NCI-H2107 treated with DMSO at 0.1 percent for 48 hours (cell line): ENCODE results near the gene COL9A3.

Source experiments
- DNase-seq: peaks from one replicate; lab custom pipeline; 2025; ENCODE audit not compliant: unreplicated experiment; lab: John Stamatoyannopoulos, UW

The COL9A3 gene

DNA sequence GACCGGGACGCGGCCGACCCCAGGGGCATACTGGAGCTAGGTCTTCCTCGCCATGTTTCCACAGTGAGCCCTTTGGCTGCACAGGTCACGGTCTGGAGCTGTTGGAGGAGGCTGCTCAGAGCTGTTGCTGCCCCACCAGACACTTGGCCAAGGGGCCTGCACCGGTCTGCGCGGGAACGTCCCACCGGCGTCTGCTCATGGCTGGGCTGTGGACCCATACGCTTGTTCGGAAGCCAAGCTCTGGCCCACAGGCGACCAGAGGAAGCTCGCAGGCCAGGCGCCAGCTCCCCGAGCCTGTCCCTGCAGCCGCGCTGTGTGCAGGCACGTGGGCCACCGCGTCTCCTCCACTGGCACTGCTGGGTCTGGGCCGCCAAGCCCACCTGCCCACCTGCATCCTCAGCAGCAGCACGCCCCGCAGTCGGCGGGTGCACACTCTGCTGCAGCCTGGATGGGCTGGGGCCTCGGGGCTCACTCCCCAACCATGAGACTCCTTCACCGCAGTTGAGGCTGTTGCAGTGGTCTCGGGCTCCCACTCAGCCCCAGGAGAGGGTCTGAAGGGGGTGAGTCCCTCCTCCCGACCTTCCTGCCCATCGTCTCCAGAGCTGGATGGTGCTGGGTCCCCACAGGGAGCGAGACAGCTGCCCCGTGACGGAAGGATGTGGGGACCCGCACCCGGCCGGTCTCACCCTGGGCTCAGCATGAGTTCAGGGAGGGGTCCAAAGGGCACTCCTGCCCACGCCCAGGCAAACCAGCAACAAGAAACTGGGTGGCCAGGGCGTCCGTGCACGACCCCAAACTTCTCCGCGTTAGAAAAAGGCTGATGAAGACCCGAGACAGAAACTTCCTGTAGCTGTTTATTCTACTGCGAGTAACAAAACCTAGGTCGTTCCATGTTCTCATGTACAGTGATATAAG is 60.3 kb downstream of the COL9A3 start:
- DNase-seq = no peak

DNA sequence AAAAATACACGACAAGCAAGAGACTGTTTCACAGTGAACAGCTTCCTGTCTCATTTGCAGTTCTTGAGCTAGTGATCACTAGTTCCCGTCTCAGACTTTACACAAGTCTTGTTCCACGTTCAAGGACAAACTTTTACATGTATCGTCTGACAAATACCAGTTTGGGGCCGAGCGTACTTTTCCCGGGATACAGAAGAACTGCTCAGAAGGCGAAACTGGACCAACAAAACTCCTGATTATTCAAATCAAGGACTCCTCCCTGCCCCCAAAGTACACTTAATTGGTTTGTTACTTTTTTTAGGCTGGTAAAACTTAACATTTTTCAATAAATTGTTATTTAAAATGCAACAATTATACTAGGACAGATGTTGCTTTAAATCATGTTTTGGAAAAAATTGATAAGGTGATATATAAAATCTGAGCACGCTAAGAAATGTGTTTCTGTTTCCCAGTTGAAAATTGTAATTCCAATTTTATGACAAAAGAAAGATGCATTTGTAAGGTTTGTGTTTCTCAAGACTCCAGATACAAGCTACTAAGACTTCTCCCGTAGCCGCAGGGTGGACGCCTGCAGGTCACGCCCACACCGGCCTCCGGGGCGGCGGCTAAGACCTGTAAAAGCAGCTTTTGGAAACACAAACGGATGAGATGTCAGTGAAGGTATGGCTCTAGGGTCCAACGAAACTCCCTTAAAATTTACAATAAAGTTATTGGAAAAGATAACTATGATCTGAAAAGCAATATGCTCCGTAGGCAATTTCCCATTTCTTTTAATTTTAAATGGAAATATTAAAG is 61.6 kb downstream of the COL9A3 start:
- no peak for DNase-seq

DNA sequence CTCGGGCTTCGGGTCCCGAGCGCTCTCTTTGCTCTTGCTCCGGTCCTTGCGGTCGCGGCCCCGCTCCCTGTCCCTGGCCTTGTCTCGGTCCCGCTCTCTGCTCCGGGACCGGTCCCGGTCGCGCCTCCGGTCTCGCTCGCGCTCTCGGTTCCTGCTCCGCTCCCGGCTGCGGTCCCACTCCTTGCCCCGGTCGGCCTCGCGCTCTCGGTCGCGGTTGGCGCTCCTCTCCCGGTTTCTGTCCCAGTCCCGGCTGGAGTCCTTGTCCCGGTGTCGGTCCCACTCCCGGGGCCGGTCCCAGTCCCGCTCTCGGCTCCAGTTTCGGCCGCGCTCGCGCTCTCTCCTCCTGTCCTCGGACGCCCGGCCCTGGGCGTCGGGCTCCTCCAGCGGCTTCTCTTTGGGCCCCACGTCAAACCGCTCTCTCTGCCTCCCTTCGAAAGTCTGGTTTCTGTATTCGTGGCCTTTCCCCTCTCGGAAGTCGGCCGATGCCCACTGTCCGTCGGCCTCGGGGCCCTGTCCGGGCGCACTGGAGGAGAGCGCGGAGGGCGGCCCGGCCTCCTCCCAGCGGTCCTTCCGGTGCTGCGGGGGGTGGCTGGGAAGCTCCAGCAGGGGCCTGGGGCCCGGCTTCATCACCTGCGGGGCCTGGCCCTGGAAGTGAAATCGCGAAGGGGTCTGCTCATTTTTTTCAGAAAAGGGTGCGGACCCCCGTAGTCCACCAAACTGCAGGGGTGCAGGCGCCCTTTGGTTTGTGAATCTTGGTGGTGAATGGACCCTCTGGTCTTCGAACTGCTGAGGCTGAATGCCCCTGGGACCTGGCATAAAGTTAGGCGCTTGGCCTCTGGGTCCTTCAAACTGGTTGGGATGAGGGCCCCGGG is 62.7 kb downstream of the COL9A3 start:
- DNase-seq = no peak

DNA sequence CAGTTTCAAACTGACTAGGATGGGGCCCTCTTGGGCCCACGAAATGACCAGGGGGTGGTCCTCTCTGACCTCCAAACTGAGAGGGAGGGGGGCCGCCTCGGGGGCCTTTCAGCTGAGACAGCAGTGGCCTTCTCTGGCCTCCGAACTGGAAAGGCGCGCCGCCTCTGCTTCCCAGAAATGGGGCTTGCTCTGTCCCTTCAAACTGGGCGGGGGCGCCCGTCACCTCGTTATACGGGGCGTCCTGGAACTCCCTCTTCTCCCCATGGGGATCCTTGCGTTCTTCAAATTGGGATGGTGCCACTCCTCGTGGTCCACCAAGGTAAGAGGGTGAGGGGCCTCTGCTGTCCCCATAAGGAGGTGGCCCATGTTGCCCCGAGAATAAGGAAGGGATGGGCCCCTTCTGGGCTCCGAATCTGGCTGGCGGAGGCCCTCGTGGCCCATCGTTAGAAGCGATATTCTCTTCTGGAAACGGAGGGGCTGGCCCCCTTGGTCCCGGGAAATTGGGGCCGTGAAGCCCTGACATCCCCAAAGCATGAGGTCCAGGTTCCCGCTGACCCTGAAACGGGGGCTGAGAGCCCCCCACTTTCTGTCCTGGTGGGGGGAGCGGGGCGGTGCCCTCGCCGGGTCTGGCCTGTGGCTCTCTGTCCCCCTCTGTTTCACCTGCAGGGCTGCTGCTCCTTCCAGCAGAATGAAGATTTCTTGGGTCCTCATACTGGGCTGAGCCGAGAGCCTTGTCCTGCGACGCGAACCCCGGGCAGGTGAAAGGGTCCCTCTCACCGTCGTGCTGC is 63.5 kb downstream of the COL9A3 start:
- DNase-seq = no peak

DNA sequence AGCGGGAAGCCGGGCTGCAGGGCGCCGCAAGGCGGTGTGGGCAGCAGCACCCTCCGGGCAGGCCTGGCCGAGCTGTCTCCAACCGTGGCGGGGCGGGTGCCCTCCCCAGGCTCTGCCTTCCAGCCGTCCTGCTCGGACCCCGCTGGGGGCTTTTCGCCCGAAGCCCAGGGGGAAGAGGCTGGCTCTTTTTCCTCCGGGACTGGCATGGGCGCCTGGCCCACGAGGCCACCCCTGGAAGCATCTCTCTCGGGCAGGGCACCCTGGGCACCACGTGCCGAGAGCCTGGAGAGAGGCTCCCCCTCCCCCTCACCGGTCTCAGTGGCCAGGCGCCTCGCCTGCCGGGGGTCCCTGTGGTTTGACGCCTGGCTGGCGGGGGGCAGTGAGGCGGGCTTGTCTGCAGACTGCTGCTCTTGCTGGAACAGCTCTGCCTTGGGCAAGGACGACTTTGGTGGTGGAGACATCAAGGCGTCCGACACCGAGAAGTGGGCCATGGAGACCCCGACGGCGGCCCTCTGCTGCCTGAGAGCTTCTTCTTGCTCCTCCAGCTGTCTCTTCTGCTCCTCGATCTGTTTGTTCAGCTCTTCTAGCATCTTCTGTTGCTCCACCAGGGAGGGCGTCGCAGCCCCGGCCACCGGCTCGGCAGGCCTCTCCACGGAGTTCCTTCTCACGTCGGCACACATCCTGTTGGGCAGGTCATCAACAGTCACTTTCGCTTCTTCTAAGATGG is 64.2 kb downstream of the COL9A3 start:
- DNase-seq = no peak

DNA sequence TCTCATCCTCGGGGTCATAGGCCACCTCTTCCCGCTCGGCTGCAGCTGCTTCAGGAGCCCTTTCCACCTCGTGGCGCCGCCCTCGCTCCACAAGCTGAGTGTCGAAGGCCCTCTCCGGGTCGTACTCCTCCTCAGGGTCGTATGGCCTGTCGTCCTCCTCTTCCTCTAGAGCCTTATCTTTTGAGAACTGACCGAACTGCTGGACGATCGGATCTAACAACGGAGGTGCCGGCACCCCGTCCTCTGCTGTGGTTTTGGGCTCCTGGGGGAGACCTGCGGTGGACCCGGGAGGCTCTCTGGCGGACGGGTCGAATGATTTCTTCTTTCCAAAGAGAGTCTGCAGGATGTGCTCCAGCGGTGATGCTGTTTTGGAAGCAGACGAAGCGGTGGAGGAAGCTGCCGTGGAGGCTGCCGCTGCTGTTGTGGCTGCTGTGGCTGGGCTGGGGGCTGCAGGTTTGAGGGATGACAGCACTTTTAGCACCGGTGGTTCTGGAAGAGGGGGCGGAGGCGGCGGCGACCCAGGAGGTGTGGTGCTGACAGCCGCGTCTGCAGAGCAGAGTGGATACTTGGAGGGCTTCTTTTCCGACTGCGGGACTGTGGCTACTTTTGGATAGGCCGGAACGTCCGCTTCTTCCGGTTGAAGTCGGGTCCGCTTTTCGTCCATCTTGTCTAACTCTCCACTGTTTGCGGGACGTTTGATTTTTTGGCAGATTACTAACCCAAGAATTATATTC is 65.0 kb downstream of the COL9A3 start:
- DNase-seq = no peak

DNA sequence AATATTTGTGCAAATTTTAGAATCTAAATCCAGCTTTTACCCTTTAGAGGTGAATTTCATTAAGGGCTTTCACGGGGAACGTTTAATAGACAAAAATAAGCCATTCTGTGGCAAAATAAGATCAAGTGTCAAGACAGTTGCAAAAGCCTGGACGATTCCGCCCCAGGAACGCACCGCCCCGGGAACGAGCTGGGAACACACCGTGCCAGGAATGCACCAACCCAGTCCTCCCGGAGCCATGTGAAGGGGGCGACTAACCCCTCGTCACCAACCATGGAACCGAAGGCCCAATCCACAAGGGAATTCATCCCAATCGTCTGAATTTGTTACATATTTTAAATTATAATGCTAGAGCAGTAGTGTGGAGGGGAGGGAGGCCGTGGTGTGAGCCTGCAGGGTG is 65.6 kb downstream of the COL9A3 start:
- DNase-seq = no peak

DNA sequence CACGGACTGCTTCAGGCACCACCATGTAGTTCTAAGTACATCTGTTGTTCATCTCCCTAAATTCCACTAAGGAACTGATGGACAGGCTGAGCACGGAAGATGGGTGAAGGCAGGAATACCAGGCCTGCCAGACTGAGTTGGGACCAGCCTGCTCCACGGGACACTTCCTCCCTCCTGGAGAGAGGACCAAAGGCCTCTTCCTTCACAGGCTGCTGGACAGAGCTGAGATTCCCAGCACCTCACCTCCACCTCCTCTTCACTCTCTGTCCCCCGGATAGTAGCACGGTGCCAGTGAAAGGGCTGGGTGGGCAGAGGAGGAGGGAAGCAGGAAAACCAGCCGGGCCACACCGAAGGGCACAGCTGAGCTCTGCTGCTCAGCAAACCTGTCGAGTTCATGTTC is 67.7 kb downstream of the COL9A3 start:
- DNase-seq = no peak

DNA sequence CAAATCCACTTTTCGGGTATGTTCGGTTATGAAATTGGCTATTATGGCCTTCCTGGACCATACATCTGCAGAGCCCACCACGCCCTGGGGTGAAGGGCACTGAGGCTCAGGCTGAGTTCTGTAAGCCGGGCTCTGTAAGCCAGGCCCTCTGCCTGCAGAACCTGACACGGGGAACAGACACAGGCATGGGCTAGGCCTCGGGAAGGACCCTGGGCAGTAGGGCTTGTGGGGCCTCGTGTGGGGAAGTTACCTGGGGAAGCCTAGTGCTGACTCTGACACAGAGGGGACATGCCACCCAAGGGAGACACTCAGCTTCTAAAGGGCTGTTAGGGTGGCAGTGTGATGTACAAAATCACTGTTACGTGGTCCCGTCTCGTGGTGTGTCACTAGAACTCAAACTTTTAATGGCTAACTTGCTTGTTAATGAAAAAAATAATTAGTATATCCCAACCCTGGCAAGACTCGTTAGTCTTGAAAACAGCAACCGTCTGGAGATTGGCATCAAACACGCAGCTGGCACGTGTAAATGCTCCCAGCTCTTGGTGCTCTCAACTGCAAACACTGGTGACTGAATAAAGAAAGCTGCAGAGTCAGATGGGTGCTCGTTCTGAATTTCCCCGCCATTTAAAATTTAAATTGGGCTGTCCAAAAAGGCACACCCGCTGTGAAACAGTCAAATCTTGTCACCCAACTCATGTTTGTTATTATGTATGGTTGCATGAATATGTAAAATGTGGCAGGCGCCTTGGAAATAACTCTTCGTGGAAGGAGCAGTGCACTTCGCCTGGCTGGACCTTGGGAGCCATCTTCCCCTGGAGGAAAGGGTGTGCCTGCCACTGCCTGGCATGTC is 68.4 kb downstream of the COL9A3 start:
- no peak for DNase-seq

DNA sequence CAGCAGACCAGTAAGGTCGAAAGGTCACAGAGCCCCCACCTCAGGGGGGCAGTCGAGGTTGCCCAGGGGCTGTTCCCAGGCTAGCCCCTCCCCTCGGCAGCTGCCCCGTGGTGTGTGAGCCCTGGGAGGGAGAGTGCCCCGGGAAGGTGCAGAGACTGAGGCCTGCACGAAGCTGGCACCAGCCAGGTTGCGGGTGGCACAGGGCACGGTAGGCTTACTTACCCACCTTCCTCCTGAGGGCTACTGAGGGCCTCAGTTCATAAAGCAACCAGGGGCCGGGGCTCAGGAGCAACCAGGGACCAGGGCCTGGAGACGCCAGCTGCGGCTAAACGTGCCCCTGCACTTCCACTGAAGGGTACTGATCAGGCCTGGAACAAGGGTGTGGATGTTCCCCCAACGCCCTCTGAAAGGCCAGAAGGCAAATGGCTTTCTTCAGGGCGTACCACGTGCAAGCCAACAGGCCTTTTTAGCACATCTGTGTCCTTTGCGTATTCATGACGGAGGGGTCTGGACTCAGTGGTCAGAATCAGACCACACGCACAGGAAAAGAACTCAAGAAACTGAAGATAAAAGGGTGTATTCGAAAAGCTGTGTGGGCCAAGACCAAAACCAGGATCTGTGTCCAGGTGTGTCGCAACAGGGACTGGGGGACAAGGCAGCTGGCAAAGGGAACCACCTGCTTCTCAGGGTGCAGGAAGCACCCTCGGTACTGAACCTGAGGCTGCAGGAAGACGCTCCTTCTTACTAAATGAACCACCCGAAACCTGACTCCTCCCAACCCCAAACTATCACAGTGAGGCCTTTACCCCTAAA is 69.3 kb downstream of the COL9A3 start:
- DNase-seq = no peak

DNA sequence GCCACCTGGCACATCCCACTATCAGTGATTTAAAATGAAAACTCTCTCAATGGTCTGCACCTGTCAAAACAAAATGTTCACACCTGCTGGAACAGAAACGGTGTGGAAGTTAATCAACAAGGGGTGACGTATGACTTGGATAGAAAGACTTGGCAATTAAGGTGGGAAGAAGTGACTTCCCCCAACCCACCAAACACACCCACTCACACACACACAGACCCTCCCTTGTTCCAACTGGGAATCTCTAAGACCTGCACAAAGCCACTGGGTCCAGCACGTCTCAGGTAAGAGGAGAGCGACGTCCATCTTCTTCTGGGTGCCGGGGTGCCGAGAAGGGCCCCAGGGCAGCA is 69.8 kb downstream of the COL9A3 start:
- peak; percentile 74 for DNase-seq

DNA sequence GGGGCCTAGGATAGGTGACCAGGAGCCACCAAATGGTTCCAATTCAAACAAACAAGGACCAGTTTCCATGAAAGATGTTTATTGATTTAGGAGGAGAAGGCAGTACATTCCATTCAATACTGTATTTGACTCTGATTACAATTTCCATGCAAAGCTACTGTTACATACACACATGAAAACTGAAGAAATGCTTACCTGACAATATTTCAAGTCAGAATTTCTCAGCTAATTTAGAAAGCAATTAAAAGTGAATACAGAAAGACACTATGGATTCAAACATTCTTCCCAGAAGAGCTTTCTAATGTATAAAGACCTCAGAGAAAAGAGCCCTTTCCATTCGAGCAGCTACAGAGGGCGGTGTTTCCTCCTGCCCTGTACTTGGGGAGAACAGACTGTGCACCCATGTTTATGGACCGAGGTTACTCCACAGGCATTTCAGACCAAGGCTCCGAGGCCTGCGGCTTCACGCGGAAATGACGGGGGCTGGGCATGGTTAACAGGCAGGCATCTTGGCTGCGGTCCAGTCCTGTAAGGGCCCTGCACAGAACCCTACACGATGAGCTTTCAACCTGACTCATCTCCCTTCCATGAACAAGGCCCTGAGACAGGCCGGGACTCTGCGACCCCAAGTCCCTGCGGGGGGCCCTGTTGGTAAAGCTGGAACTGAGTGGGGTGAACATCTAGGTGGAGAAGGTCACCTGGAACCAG is 70.5 kb downstream of the COL9A3 start:
- peak; percentile 45 for DNase-seq

DNA sequence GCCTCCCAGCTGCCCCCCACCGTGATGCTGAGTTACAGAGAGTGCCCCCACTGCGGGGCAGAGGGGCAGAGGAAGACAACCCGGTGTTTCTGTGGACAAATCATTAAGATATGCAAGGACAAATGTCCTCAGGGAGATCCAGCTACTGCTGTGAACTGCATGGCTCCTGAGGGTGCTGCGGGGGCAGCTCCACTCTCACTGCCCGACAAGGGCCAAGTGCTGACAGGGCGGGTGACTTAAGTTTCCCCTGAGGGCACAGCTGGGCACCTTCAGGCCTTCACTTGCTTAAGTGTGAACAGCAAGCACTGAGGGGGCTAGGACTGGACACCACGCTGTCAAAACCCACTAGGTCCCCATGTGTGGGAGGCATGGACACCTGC is 71.0 kb downstream of the COL9A3 start:
- DNase-seq = no peak

DNA sequence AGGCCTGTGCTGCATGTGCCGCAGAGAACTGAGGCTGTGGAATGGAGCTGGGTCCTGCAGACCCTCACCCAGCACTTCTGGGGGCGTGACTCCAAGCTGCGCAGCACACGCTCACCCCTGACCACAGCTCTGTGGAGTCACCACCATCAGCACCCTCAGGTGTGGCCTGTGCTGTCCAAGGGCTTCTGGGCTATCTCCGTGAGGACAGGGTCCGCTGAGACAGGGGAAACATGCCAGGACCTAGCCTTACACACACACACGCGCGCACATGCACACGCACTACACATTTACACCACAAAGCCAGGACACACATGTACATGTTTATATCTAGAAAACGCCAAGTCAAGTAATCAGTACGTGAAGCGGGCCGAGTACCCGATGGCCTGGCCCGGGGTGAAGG is 71.6 kb downstream of the COL9A3 start:
- DNase-seq = no peak

DNA sequence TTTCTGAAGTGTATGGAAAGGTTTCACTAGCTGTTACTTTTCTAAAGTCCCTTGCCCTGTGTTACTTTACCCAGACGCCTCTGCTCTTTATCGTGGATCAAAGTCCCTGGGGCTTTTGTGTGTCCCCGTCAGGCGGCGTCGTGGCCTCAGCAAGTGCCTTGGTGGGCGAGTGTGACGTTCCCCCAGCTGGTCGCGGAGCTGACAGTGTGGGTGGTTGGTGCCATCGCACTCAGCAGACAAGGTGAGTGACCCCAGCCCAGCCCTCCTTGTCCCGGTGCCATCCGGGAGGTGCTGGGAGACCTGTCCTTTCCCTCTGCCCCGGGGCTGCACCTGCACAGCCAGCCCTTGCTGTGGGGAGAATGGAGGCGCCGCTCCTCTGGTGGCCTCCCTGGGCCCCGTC is 72.1 kb downstream of the COL9A3 start:
- DNase-seq = no peak

DNA sequence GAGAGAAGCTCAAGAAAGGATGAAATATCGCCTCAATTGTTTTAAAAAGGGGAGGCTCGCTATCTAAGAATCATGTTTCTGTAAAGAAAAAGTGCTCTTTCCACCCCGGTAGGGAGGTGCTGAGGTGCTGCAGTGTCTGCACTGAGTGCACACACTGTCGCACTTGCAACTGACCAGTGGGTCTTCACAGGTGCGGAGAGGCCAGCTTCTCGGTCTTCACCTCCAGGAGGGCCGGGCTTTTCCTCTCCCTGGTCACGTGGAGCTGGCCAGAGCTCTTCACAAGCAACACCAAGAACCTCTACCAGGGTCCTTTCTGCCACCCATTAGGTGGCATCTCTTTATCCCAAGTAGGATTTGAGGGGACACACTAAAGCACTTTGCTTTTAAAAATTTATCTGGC is 72.6 kb downstream of the COL9A3 start:
- DNase-seq = no peak

DNA sequence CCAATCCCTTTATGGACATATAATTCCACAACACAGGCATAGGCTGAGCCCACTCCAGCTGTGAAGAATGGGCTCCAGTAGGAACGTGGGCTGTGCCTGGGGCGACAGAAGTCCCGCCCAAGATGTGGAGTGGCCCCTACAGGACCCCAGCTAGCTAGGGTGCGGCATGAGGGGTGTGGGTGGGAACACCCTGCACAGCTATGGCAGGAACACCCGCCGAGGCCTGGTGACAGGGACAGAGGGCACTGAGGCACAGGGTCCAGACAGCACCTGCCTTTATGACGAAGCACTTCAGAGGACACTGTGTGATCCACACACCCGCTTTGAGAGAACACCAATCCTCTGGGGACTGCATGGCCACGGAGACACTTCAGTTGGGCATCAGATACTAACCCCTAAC is 73.0 kb downstream of the COL9A3 start:
- DNase-seq = no peak
